Liver (tissue), 9 donors: ENCODE results near the gene SCGB3A1. TPM values are rescaled to one million over a fixed set of nuclear protein-coding genes. Genes with fewer than 3 reads are reported as not detected.

Experiments used
- DNase-seq: peaks from one replicate; pipeline ENCODE4 v3.0.0-alpha.2; 2017; ENCODE audit warnings: low spot score
- H3K27ac ChIP-seq, 2 donors: one replicate each; pipeline ENCODE4 v1.7.0; 2013; ENCODE audit warnings: inconsistent platforms in 2 of 2, low read length in 2 of 2, control low read depth in 1 of 2, low read depth in 1 of 2, mild to moderate bottlenecking in 1 of 2
- H3K27me3 ChIP-seq, 4 donors: one replicate each; pipeline versions ENCODE4 v1.6.1 to v1.7.0; 2013; ENCODE audit warnings: low read length in 3 of 4, inconsistent platforms in 1 of 4, mild to moderate bottlenecking in 1 of 4, moderate library complexity in 1 of 4; ENCODE audit not compliant: control insufficient read depth in 4 of 4, insufficient read depth in 4 of 4
- H3K36me3 ChIP-seq, 4 donors: one replicate each; pipeline versions ENCODE4 v1.6.1 to v1.7.0; 2013; ENCODE audit warnings: low read length in 3 of 4, mild to moderate bottlenecking in 3 of 4, low read depth in 1 of 4, moderate library complexity in 1 of 4; ENCODE audit not compliant: control insufficient read depth in 4 of 4, insufficient read depth in 3 of 4
- H3K4me1 ChIP-seq, 4 donors: one replicate each; pipeline versions ENCODE4 v1.6.1 to v1.7.0; 2013; ENCODE audit warnings: low read length in 3 of 4, mild to moderate bottlenecking in 3 of 4, moderate library complexity in 1 of 4; ENCODE audit not compliant: control insufficient read depth in 4 of 4, insufficient read depth in 4 of 4
- H3K4me3 ChIP-seq, 3 donors: one replicate each; pipeline versions ENCODE4 v1.6.1 to v1.7.0; 2013; ENCODE audit warnings: low read length in 3 of 3, control low read depth in 1 of 3, low read depth in 1 of 3, mild to moderate bottlenecking in 1 of 3
- H3K9ac ChIP-seq, 2 donors: one replicate each; pipeline ENCODE4 v1.7.0; 2013; ENCODE audit warnings: low read length in 2 of 2, mild to moderate bottlenecking in 2 of 2, moderate library complexity in 2 of 2, control low read depth in 1 of 2, low read depth in 1 of 2
- H3K9me3 ChIP-seq, 4 donors: one replicate each; pipeline versions ENCODE4 v1.6.1 to v1.7.0; 2013; ENCODE audit warnings: low read length in 3 of 4; ENCODE audit not compliant: control insufficient read depth in 4 of 4
- CTCF ChIP-seq: fragments of 150-350 bp; IDR thresholded peaks from 2 replicates; pipeline ENCODE4 v1.5.1; 2017; ENCODE audit warnings: improper control_type of control experiment, low read depth, low read length; ENCODE audit not compliant: missing input control
- EGR1 ChIP-seq, 2 donors: IDR thresholded peaks; 2 replicates each; pipeline ENCODE4 v1.6.1; 2016 to 2018; ENCODE audit warnings: antibody characterized with exemption in 2 of 2, low read depth in 2 of 2
- FOXA1 ChIP-seq: IDR thresholded peaks from 2 replicates; pipeline ENCODE4 v1.6.1; 2016; ENCODE audit warnings: antibody characterized with exemption
- FOXA2 ChIP-seq: IDR thresholded peaks from 2 replicates; pipeline ENCODE4 v1.6.1; 2016; ENCODE audit warnings: antibody characterized with exemption
- GABPA ChIP-seq, 2 donors: IDR thresholded peaks in 1 of 2; conservative IDR thresholded peaks in 1 of 2; 2 replicates each; pipeline ENCODE4 v1.6.1; 2016; ENCODE audit warnings: antibody characterized with exemption in 2 of 2, mild to moderate bottlenecking in 1 of 2, moderate library complexity in 1 of 2
- HNF4A ChIP-seq, 2 donors: conservative IDR thresholded peaks; 2 replicates each; pipeline ENCODE4 v1.6.1; 2016; ENCODE audit warnings: antibody characterized with exemption in 2 of 2, mild to moderate bottlenecking in 2 of 2
- HNF4G ChIP-seq: IDR thresholded peaks from 2 replicates; pipeline ENCODE4 v1.6.1; 2016; ENCODE audit warnings: antibody characterized with exemption
- JUND ChIP-seq, 2 donors: IDR thresholded peaks; 2 replicates each; pipeline ENCODE4 v1.6.1; 2016; ENCODE audit warnings: antibody characterized with exemption in 2 of 2
- RAD21 ChIP-seq, 2 donors: IDR thresholded peaks; 2 replicates each; pipeline ENCODE4 v1.6.1; 2016; ENCODE audit warnings: antibody characterized with exemption in 2 of 2, mild to moderate bottlenecking in 2 of 2
- RXRA ChIP-seq, 2 donors: IDR thresholded peaks; 2 replicates each; pipeline ENCODE4 v1.6.1; 2017 to 2018; ENCODE audit warnings: antibody characterized with exemption in 2 of 2, mild to moderate bottlenecking in 1 of 2
- SP1 ChIP-seq: IDR thresholded peaks from 2 replicates; pipeline ENCODE4 v1.6.1; 2018; ENCODE audit warnings: antibody characterized with exemption, mild to moderate bottlenecking
- TAF1 ChIP-seq: conservative IDR thresholded peaks from 2 replicates; pipeline ENCODE4 v1.6.1; 2016; ENCODE audit warnings: antibody characterized with exemption, mild to moderate bottlenecking
- YY1 ChIP-seq: IDR thresholded peaks from 2 replicates; pipeline ENCODE4 v1.6.1; 2016; ENCODE audit warnings: antibody characterized with exemption, mild to moderate bottlenecking
- ZBTB33 ChIP-seq: IDR thresholded peaks from 2 replicates; pipeline ENCODE4 v1.6.1; 2016; ENCODE audit warnings: antibody characterized with exemption
- WGBS: extraction: QIAGEN DNeasy Blood & Tissue Kit; methylation state at CpG from one replicate; pipeline ENCODE4 v1.1.7; 2013; 5-methylcytosine and 5-hydroxymethylcytosine counted together
- polyA plus RNA-seq, 2 donors: library from polyadenylated mRNA; stranded (reverse) in 1 of 2; unstranded in 1 of 2; fragments of 200-250 nt in 1 of 2; fragments of >200 nt in 1 of 2; fragmentation: Nextera tagmentation in 1 of 2; extraction: Ambion mirVana in 1 of 2; gene quantifications; one replicate each; pipeline versions ENCODE4 v1.2.1 to v1.2.3, GENCODE V29; 2013 to 2015
- total RNA-seq, 2 donors: library from RNA; depleted of rRNA; stranded (reverse); fragments of >200 nt; gene quantifications; one replicate each; pipeline ENCODE4 v1.2.3, GENCODE V29; 2014
- TF ChIP-seq, protein P1 (sequence below): IDR thresholded peaks from 2 replicates; pipeline ENCODE4 v1.6.1; 2016; ENCODE audit warnings: antibody characterized with exemption
- TF ChIP-seq, protein P2 (sequence below): IDR thresholded peaks from 2 replicates; pipeline ENCODE4 v1.6.1; 2016; ENCODE audit warnings: antibody characterized with exemption
- TF ChIP-seq, protein P3 (sequence below): IDR thresholded peaks from 2 replicates; pipeline ENCODE4 v1.6.1; 2016; ENCODE audit warnings: antibody characterized with exemption, mild to moderate bottlenecking
- donor health status: healthy.
- donor health status: healthy.
- donor health status: healthy.
- donor health status: healthy.
- donor health status: healthy.

Gene SCGB3A1
- total and polyA plus RNA-seq, 4 donors = 1.5 TPM; not detected in 2

- Histone ChIP-seq H3K27ac (no peak overlapping the region), H3K27me3 (peaks cover 0 to 10% (median 0%) of the 10 kb centered on the region in 4 donors), H3K4me3 (peak overlapping the region in 1 of 3 donors; percentile 23), H3K36me3 (no peaks in the 10 kb centered on the region), H3K9me3 (no peaks in the 10 kb centered on the region), H3K9ac (no peak overlapping the region), H3K4me1 (peaks cover 3 to 8% (median 4%) of the 10 kb centered on the region in 4 donors)
- DNase-seq = no peak
- TF ChIP-seq, protein P1, sequence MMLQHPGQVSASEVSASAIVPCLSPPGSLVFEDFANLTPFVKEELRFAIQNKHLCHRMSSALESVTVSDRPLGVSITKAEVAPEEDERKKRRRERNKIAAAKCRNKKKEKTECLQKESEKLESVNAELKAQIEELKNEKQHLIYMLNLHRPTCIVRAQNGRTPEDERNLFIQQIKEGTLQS = no peak
- TF ChIP-seq, protein P2, sequence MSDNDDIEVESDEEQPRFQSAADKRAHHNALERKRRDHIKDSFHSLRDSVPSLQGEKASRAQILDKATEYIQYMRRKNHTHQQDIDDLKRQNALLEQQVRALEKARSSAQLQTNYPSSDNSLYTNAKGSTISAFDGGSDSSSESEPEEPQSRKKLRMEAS = no peak
- TF ChIP-seq HNF4G = no peak
- 32% methylated on average over 15 of the region's 15 CpGs for WGBS
Observed at GRCh38 chr5:180618487-180618828, 27.2 kb upstream of the SCGB3A1 start.

- no peak overlapping the region for H3K27ac ChIP-seq
- no peaks in the 10 kb centered on the region for H3K9me3 ChIP-seq
- H3K36me3 ChIP-seq = no peaks in the 10 kb centered on the region
- H3K9ac ChIP-seq = no peak overlapping the region
- TF ChIP-seq RAD21 (IDR thresholded peaks at IDR 0.05) (no peak), RXRA (IDR thresholded peaks at IDR 0.05) (no peak), FOXA1 (no peak), YY1 (no peak), ZBTB33 (no peak), HNF4A (conservative IDR thresholded peaks at IDR 0.05) (no peak), TAF1 (no peak), HNF4G (no peak), JUND (IDR thresholded peaks at IDR 0.05) (no peak), SP1 (no peak), GABPA (IDR thresholded peaks at IDR 0.05 in 1 of 2, conservative IDR thresholded peaks at IDR 0.05 in 1 of 2) (no peak), FOXA2 (no peak), CTCF (no peak), EGR1 (IDR thresholded peaks at IDR 0.05; ENCODE audit: low read depth in 2 of 2) (no peak)
- TF ChIP-seq, protein P3, sequence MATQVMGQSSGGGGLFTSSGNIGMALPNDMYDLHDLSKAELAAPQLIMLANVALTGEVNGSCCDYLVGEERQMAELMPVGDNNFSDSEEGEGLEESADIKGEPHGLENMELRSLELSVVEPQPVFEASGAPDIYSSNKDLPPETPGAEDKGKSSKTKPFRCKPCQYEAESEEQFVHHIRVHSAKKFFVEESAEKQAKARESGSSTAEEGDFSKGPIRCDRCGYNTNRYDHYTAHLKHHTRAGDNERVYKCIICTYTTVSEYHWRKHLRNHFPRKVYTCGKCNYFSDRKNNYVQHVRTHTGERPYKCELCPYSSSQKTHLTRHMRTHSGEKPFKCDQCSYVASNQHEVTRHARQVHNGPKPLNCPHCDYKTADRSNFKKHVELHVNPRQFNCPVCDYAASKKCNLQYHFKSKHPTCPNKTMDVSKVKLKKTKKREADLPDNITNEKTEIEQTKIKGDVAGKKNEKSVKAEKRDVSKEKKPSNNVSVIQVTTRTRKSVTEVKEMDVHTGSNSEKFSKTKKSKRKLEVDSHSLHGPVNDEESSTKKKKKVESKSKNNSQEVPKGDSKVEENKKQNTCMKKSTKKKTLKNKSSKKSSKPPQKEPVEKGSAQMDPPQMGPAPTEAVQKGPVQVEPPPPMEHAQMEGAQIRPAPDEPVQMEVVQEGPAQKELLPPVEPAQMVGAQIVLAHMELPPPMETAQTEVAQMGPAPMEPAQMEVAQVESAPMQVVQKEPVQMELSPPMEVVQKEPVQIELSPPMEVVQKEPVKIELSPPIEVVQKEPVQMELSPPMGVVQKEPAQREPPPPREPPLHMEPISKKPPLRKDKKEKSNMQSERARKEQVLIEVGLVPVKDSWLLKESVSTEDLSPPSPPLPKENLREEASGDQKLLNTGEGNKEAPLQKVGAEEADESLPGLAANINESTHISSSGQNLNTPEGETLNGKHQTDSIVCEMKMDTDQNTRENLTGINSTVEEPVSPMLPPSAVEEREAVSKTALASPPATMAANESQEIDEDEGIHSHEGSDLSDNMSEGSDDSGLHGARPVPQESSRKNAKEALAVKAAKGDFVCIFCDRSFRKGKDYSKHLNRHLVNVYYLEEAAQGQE = no peak
- TF ChIP-seq, protein P1 = no peak
- TF ChIP-seq, protein P2 = no peak
- H3K4me3 ChIP-seq = no peak overlapping the region
- WGBS = 75% methylated on average over 11 of the region's 11 CpGs
- DNase-seq = no peak
- peaks cover 0 to 2% (median 0%) of the 10 kb centered on the region in 4 donors for H3K27me3 ChIP-seq
- H3K4me1 ChIP-seq = peaks cover 0 to 4% (median 3%) of the 10 kb centered on the region in 4 donors
Observed at GRCh38 chr5:180613814-180614188, 22.5 kb upstream of the SCGB3A1 start.
